ENCODE data around the gene SELENOT.

- no peak for TF ChIP-seq FOXM1 (IDR thresholded peaks at IDR 0.05; ENCODE audit: low read depth)
- TF ChIP-seq CTCF (IDR thresholded peaks at IDR 0.05) = no peak
- TF ChIP-seq RFX5 (IDR thresholded peaks at IDR 0.05; ENCODE audit: low read length) = no peak
- no peak for TF ChIP-seq RXRA (IDR thresholded peaks at IDR 0.05; ENCODE audit: borderline replicate concordance, low read depth)
- TF ChIP-seq RAD21 (IDR thresholded peaks at IDR 0.05; ENCODE audit: low read length) = no peak
Observed at GRCh38 chr3:150636258-150636657, 33.1 kb downstream of the SELENOT start.

Data from SK-N-SH (cell line).